Testis (tissue), 3 donors: Measurements from ENCODE around the gene CD59. TPM values are rescaled to one million over a fixed set of nuclear protein-coding genes. Genes with fewer than 3 reads are reported as not detected.

Experiments
- DNase-seq: peaks from one replicate; pipeline ENCODE4 v3.0.0-alpha.2; 2019
- H3K27ac ChIP-seq, 2 donors: fragments of 200-600 bp; sonication (generic); one replicate each; pipeline ENCODE4 v1.5.1; 2019
- H3K27me3 ChIP-seq: fragments of 200-600 bp; sonication (generic); one replicate; pipeline ENCODE4 v1.5.1; 2019
- H3K36me3 ChIP-seq: fragments of 200-600 bp; sonication (generic); one replicate; pipeline ENCODE4 v1.5.1; 2017; ENCODE audit warnings: low read depth; ENCODE audit errors: missing control alignments
- H3K4me1 ChIP-seq: fragments of 200-600 bp; sonication (generic); one replicate; pipeline ENCODE4 v1.5.1; 2019
- H3K4me3 ChIP-seq, 2 donors: fragments of 200-600 bp; sonication (generic); one replicate each; pipeline ENCODE4 v1.5.1; 2017 to 2019
- H3K9me3 ChIP-seq: fragments of 200-600 bp; sonication (generic); one replicate; pipeline ENCODE4 v1.5.1; 2017
- CTCF ChIP-seq, 3 experiments: fragments of 450-650 bp in 2 of 3; fragments of 200-600 bp in 1 of 3; sonication (generic) in 1 of 3; IDR thresholded peaks; one replicate each; pipeline ENCODE4 v1.5.1; 2016 to 2019; ENCODE audit warnings: antibody characterized with exemption in 3 of 3, mild to moderate bottlenecking in 2 of 3, moderate library complexity in 1 of 3
- POLR2A ChIP-seq: fragments of 450-650 bp; IDR thresholded peaks from one replicate; pipeline ENCODE4 v1.6.1; 2017; ENCODE audit warnings: antibody characterized with exemption, mild to moderate bottlenecking, moderate library complexity
- WGBS, 2 donors: methylation state at CpG; one replicate each; pipeline ENCODE4 v1.1.5; 2018; 5-methylcytosine and 5-hydroxymethylcytosine counted together
- intact Hi-C: fragments of 100-400 bp; cut with DNase I; formaldehyde crosslinking; loops from one replicate; pipeline ENCODE4 v1.15.1; 2023; ENCODE audit warnings: low total_unique reads
- polyA plus RNA-seq: library from polyadenylated mRNA; stranded (reverse); fragments of 350-450 nt; fragmentation: Illumina TruSeq; extraction: RNeasy Lipid Tissue Mini Kit (QIAGEN cat#74804); gene quantifications from one replicate; pipeline ENCODE4 v1.2.3, GENCODE V29; 2014; ENCODE audit warnings: low read depth, low replicate concordance; ENCODE audit not compliant: insufficient read depth
- total RNA-seq, 2 donors: library from RNA; depleted of rRNA; stranded (reverse); fragments of >200 nt; gene quantifications; one replicate each; pipeline ENCODE4 v1.2.3, GENCODE V29; 2016

The CD59 gene
- total and polyA plus RNA-seq, 3 donors from 2014 or later, result 157 to 343 (median 230) TPM

- Histone ChIP-seq H3K4me1 (no peaks in the 10 kb centered on the region), H3K36me3 (no peaks in the 10 kb centered on the region), H3K27me3 (no peaks in the 10 kb centered on the region), H3K27ac (no peak overlapping the region), H3K4me3 (no peak overlapping the region), H3K9me3 (no peaks in the 10 kb centered on the region)
- DNase-seq, result no peak
- WGBS, 2 donors, result 89 to 94% methylated on average over 6 of the region's 6 CpGs
- no peak for TF ChIP-seq POLR2A
- no peak for TF ChIP-seq CTCF (IDR thresholded peaks at IDR 0.05)
- intact Hi-C loops, result no loop called here
Measured at GRCh38 chr11:33668468-33668825, 67.8 kb downstream of the CD59 start.

DNA sequence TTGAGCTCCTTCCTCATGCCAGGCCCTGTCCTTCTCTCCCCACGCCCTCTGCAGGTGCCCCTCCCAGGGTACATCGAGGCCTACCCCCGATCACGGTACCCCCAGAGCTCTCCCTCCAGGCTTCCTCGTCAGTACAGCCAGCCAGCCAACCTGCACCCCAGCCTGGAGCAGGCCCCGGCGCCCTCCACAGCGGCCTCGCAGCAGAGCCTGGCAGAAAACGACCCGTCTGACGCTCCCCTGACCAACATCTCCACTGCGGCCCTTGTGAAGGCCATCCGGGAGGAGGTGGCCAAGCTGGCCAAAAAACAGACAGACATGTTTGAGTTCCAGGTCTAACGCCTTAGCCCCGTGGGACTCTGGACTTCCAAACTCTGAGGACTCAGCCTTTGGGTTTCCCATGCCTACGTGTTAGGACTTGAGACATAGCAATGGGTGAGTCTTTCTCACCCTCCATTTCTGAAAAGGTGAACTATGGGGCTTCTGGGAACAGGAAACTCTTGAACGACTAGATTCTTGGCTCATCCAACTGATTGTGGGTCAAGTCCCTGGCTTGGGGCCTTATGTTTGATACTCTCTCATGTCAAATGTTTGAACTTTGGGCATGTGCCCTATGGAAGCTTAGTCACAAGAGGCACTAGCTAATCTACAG lies 68.3 kb downstream of the CD59 start:
- Histone ChIP-seq H3K9me3 (no peaks in the 10 kb centered on the region), H3K36me3 (no peaks in the 10 kb centered on the region), H3K27ac (no peak overlapping the region), H3K27me3 (no peaks in the 10 kb centered on the region), H3K4me1 (no peaks in the 10 kb centered on the region), H3K4me3 (no peak overlapping the region)
- 93 to 94% methylated on average over 17 to 18 of the region's 18 CpGs for WGBS, 2 donors
- intact Hi-C loops, result no loop called here
- no peak for TF ChIP-seq CTCF (IDR thresholded peaks at IDR 0.05)
- TF ChIP-seq POLR2A, result no peak
- DNase-seq, result no peak

GRCh38 chr11:33665350-33666106 lies 70.7 kb downstream of the CD59 start:
- Histone ChIP-seq H3K27ac (no peak overlapping the region), H3K4me3 (no peak overlapping the region), H3K9me3 (no peaks in the 10 kb centered on the region), H3K4me1 (no peaks in the 10 kb centered on the region), H3K36me3 (no peaks in the 10 kb centered on the region), H3K27me3 (no peaks in the 10 kb centered on the region)
- TF ChIP-seq POLR2A (no peak), CTCF (IDR thresholded peaks at IDR 0.05) (no peak)
- WGBS, 2 donors, result 90 to 97% methylated on average over 6 of the region's 6 CpGs
- no peak for DNase-seq
- intact Hi-C loops, result no loop called here

DNA sequence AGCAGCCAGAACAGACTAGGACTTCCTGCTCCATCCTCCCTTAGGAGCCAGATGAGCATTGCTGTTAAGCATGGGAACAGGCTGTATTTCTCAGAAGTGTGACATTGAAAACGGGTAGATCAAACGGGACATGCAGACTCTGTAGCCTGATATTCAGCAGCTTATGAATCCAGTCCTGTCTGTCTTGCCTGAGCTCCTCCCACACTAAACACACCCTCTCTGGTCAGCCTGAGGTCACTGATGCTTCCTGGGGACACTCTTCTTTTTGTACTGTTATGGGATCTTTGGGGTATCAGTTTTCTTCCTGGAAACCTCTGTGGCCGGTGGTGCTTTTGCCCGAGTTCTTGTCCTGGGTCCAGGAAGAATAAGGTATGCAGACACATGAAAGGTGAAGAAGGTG lies 71.4 kb downstream of the CD59 start:
- intact Hi-C loops, result no loop called here
- DNase-seq, result no peak
- H3K4me1 ChIP-seq, result no peaks in the 10 kb centered on the region
- WGBS, 2 donors, result 60 to 62% methylated on average over 4 of the region's 4 CpGs
- no peak overlapping the region for H3K27ac ChIP-seq
- H3K4me3 ChIP-seq, result no peak overlapping the region
- H3K27me3 ChIP-seq, result no peaks in the 10 kb centered on the region
- no peaks in the 10 kb centered on the region for H3K36me3 ChIP-seq
- TF ChIP-seq POLR2A, result no peak
- TF ChIP-seq CTCF (IDR thresholded peaks at IDR 0.05), result no peak
- H3K9me3 ChIP-seq, result no peaks in the 10 kb centered on the region

DNA sequence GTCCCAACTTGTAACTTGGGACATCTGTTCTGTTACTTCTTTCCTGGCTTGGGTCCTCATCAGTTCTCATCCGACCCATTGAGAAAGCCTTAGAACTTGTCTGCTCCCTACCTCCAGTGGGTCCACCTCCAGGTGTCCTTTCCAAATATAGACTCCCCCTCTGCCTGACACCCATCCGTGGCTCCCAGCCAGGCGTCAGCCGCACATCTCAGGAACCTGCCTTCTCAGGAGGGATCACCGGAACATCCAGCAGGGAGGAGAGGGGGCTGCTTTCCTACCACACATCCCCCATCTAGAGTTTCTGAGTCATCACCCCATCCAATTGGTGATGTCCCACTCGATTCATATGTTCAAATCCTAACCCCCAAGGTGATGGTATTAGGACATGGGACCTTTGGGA lies 72.1 kb downstream of the CD59 start:
- no peak for DNase-seq
- H3K4me3 ChIP-seq, result no peak overlapping the region
- intact Hi-C loops, result no loop called here
- H3K4me1 ChIP-seq, result no peaks in the 10 kb centered on the region
- no peaks in the 10 kb centered on the region for H3K27me3 ChIP-seq
- 93 to 95% methylated on average over 6 of the region's 6 CpGs for WGBS, 2 donors
- no peak overlapping the region for H3K27ac ChIP-seq
- TF ChIP-seq CTCF (IDR thresholded peaks at IDR 0.05) (no peak), POLR2A (no peak)
- no peaks in the 10 kb centered on the region for H3K36me3 ChIP-seq
- H3K9me3 ChIP-seq, result no peaks in the 10 kb centered on the region
